ENCODE results near the gene RHOG.

DNA sequence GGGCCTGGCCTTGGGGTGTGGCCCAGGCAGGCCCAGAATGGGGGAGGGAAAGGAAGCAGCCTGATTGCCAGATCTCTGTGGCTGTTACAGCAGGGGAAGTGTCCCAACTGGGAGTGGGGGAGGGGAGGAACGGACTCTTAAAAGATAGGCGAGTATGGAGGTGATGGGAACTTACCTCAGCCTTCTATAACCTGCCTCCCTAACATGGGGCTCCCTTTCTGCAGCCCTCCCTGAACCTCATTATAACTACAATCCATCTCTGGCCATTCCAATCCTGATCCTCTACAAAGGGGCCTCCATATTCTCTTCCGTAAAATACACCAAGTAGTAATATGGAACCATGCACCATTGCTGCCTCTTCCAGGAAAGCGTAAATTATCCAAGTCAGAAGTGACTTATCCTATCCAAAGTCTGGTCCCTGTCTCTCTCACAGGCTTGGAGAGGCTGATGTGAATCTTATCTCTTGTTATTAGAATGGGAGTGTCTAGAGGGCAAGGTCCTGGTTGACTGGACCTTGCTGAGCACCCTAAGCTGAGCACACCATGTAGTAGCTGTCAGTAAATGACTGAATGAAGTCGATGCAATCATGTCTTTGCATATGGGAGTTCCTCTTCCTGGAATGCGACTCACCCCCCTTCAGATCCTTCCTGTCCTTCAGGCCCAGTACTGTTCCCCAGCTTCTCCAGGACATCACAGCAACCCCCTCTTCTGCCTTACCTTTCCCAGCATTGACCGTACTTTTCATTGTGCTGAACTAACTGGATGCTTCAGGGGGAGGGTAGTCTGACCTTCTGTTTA is 5.9 kb downstream of the RHOG start:
- TF ChIP-seq POLR2A (IDR thresholded peaks at IDR 0.05; ENCODE audit: extremely low read depth, insufficient read length) (peak; percentile 23), MAX (IDR thresholded peaks at IDR 0.05; ENCODE audit: low read depth, low read length) (peak; percentile 82), MYC (IDR thresholded peaks at IDR 0.05; ENCODE audit: low read depth, low read length) (peak; percentile 84)
- TF ChIP-seq, protein P1, sequence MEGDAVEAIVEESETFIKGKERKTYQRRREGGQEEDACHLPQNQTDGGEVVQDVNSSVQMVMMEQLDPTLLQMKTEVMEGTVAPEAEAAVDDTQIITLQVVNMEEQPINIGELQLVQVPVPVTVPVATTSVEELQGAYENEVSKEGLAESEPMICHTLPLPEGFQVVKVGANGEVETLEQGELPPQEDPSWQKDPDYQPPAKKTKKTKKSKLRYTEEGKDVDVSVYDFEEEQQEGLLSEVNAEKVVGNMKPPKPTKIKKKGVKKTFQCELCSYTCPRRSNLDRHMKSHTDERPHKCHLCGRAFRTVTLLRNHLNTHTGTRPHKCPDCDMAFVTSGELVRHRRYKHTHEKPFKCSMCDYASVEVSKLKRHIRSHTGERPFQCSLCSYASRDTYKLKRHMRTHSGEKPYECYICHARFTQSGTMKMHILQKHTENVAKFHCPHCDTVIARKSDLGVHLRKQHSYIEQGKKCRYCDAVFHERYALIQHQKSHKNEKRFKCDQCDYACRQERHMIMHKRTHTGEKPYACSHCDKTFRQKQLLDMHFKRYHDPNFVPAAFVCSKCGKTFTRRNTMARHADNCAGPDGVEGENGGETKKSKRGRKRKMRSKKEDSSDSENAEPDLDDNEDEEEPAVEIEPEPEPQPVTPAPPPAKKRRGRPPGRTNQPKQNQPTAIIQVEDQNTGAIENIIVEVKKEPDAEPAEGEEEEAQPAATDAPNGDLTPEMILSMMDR (IDR thresholded peaks at IDR 0.05; ENCODE audit: low read depth, low read length), result no peak
